ENCODE data around the gene CDH23.

GRCh38 chr10:71496927-71497762 lies 100.4 kb downstream of the CDH23 start:
- TF ChIP-seq, protein P1, sequence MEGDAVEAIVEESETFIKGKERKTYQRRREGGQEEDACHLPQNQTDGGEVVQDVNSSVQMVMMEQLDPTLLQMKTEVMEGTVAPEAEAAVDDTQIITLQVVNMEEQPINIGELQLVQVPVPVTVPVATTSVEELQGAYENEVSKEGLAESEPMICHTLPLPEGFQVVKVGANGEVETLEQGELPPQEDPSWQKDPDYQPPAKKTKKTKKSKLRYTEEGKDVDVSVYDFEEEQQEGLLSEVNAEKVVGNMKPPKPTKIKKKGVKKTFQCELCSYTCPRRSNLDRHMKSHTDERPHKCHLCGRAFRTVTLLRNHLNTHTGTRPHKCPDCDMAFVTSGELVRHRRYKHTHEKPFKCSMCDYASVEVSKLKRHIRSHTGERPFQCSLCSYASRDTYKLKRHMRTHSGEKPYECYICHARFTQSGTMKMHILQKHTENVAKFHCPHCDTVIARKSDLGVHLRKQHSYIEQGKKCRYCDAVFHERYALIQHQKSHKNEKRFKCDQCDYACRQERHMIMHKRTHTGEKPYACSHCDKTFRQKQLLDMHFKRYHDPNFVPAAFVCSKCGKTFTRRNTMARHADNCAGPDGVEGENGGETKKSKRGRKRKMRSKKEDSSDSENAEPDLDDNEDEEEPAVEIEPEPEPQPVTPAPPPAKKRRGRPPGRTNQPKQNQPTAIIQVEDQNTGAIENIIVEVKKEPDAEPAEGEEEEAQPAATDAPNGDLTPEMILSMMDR (conservative IDR thresholded peaks at IDR 0.05 in 1 of 2, IDR thresholded peaks at IDR 0.05 in 1 of 2; ENCODE audit: extremely low read depth in 1 of 2, insufficient read depth in 1 of 2, low read depth in 1 of 2, low read length in 2 of 2), result no peak
- no peak for TF ChIP-seq EZH2 (IDR thresholded peaks at IDR 0.05; ENCODE audit: borderline replicate concordance, low read length)
